SK-N-SH (cell line): ENCODE measurements around the gene EFCC1. TPM values are rescaled to one million over a fixed set of nuclear protein-coding genes. Genes with fewer than 3 reads are reported as not detected.

Source experiments
- CTCF ChIA-PET: fragments of 300-600, 350-600 bp; formaldehyde crosslinking; extraction: SDS; loops from one replicate; lab custom pipeline; 2021; lab: Yijun Ruan, JAX
- POLR2A ChIA-PET: fragments of 350-600 bp; sonication (Branson Sonifier 250); formaldehyde crosslinking; extraction: SDS; loops from one replicate; lab custom pipeline; 2020; ENCODE audit warnings: antibody characterized with exemption, inconsistent platforms; lab: Yijun Ruan, JAX
- DNase-seq: peaks from one replicate; pipeline ENCODE4 v3.0.0; 2012
- H2AFZ ChIP-seq: fragments of 200-600 bp; sonication (generic); 2 replicates; pipeline ENCODE4 v1.8.1; 2016; ENCODE audit warnings: antibody characterized with exemption, mild to moderate bottlenecking, low read depth
- H3F3A ChIP-seq: fragments of 200-600 bp; sonication (generic); replicated peaks from 2 replicates; pipeline ENCODE3; 2016; ENCODE audit warnings: antibody characterized with exemption, mild to moderate bottlenecking; ENCODE audit not compliant: insufficient read depth
- H3K27ac ChIP-seq, 2 experiments: fragments of 200-500 bp in 1 of 2; fragments of 200-600 bp in 1 of 2; sonication (Bioruptor generic) in 1 of 2; sonication (generic), shearing (Covaris generic) in 1 of 2; 2 replicates each; pipeline versions ENCODE4 v1.5.1 to v1.6.1; 2014 to 2016; ENCODE audit warnings: low read depth in 2 of 2, inconsistent platforms in 1 of 2, low read length in 1 of 2, mild to moderate bottlenecking in 1 of 2, mixed read lengths in 1 of 2
- H3K27me3 ChIP-seq: fragments of 200-600 bp; sonication (generic), shearing (Covaris generic); 2 replicates; pipeline ENCODE4 v1.6.1; 2016; ENCODE audit warnings: mixed run types; ENCODE audit not compliant: insufficient read depth
- H3K36me3 ChIP-seq, 2 experiments: fragments of 200-500 bp in 1 of 2; fragments of 200-600 bp in 1 of 2; sonication (Bioruptor generic) in 1 of 2; sonication (generic) in 1 of 2; replicated peaks in 1 of 2; 2 replicates each; pipeline versions ENCODE3 to v1.5.1; 2014 to 2016; ENCODE audit warnings: low read length in 1 of 2, mild to moderate bottlenecking in 1 of 2; ENCODE audit not compliant: insufficient read depth in 2 of 2, control insufficient read depth in 1 of 2
- H3K4me1 ChIP-seq, 2 experiments: fragments of 200-500 bp in 1 of 2; fragments of 200-600 bp in 1 of 2; sonication (Bioruptor generic) in 1 of 2; sonication (generic), shearing (Covaris generic) in 1 of 2; 2 replicates each; pipeline versions ENCODE4 v1.5.1 to v1.6.1; 2014 to 2016; ENCODE audit warnings: low read depth in 1 of 2, low read length in 1 of 2, mixed run types in 1 of 2; ENCODE audit not compliant: insufficient read depth in 2 of 2, control insufficient read depth in 1 of 2
- H3K4me2 ChIP-seq: fragments of 200-600 bp; sonication (generic), shearing (Covaris generic); 2 replicates; pipeline ENCODE4 v1.6.1; 2017; ENCODE audit warnings: mixed run types
- H3K4me3 ChIP-seq, 2 experiments: fragments of 200-500 bp in 1 of 2; fragments of 200-600 bp in 1 of 2; sonication (Bioruptor generic) in 1 of 2; sonication (generic), shearing (Covaris generic) in 1 of 2; 2 replicates each; pipeline versions ENCODE4 v1.5.1 to v1.8.1; 2014 to 2016; ENCODE audit warnings: low read depth in 2 of 2, inconsistent platforms in 1 of 2, low read length in 1 of 2, mild to moderate bottlenecking in 1 of 2, mixed read lengths in 1 of 2, moderate library complexity in 1 of 2
- H3K79me2 ChIP-seq: fragments of 200-600 bp; sonication (generic); 2 replicates; pipeline ENCODE4 v1.8.1; 2017; ENCODE audit warnings: mild to moderate bottlenecking; ENCODE audit not compliant: insufficient read depth
- H3K9ac ChIP-seq: fragments of 200-600 bp; sonication (generic); 2 replicates; pipeline ENCODE4 v1.6.1; 2017; ENCODE audit warnings: mixed run types
- H3K9me2 ChIP-seq: fragments of 200-600 bp; sonication (generic); 2 replicates; pipeline ENCODE4 v1.6.1; 2017; ENCODE audit warnings: mixed run types
- H3K9me3 ChIP-seq: fragments of 200-600 bp; sonication (generic); 2 replicates; pipeline ENCODE4 v1.6.1; 2017; ENCODE audit warnings: mixed run types, mild to moderate bottlenecking, moderate library complexity
- H4K20me1 ChIP-seq: fragments of 200-600 bp; sonication (generic); 2 replicates; pipeline ENCODE4 v1.6.1; 2017; ENCODE audit warnings: mild to moderate bottlenecking, mixed run types; ENCODE audit not compliant: insufficient read depth
- EP300 ChIP-seq, 2 experiments: IDR thresholded peaks; 2 replicates each; pipeline versions ENCODE4 v1.4.0 to v1.6.1; 2012; ENCODE audit warnings: borderline replicate concordance in 1 of 2, low read depth in 1 of 2, low read length in 1 of 2
- FOXJ3 ChIP-seq: sonication (generic); formaldehyde crosslinking; IDR thresholded peaks from 2 replicates; pipeline ENCODE4 v1.5.1; 2020; ENCODE audit warnings: mild to moderate bottlenecking, missing genetic modification reagents
- GATA2 ChIP-seq: sonication (generic); formaldehyde crosslinking; IDR thresholded peaks from 2 replicates; pipeline ENCODE4 v1.5.0; 2020; ENCODE audit warnings: mild to moderate bottlenecking, missing genetic modification reagents
- MXI1 ChIP-seq: IDR thresholded peaks from 2 replicates; pipeline ENCODE4 v1.6.1; 2012; ENCODE audit warnings: mild to moderate bottlenecking, low read depth, low read length, improper control_type of control experiment
- POLR2AphosphoS5 ChIP-seq: IDR thresholded peaks from 2 replicates; pipeline ENCODE4 v1.6.1; 2012; ENCODE audit warnings: low read depth, low read length
- REST ChIP-seq: IDR thresholded peaks from 2 replicates; pipeline ENCODE4 v1.6.1; 2012; ENCODE audit warnings: mild to moderate bottlenecking, low read depth, low read length, moderate library complexity
- SIN3A ChIP-seq: IDR thresholded peaks from 2 replicates; pipeline ENCODE4 v1.6.1; 2012; ENCODE audit warnings: low read depth, mild to moderate bottlenecking, low read length, moderate library complexity, borderline replicate concordance
- TAF1 ChIP-seq: IDR thresholded peaks from 2 replicates; pipeline ENCODE4 v1.6.1; 2012; ENCODE audit warnings: low read depth, mild to moderate bottlenecking, low read length, moderate library complexity, borderline replicate concordance
- TEAD4 ChIP-seq: IDR thresholded peaks from 2 replicates; pipeline ENCODE4 v1.4.0; 2012; ENCODE audit warnings: mild to moderate bottlenecking, borderline replicate concordance; ENCODE audit not compliant: insufficient read depth
- whole genome bisulfite sequencing: methylation state at CpG from one replicate; pipeline ENCODE4 v1.1.6; 2017; ENCODE audit warnings: low lambda C conversion rate; 5-methylcytosine and 5-hydroxymethylcytosine counted together
- polyA plus RNA-seq, 3 experiments: library from polyadenylated mRNA; depleted of rRNA; stranded (reverse); fragments of >200 nt; gene quantifications; 2 replicates each; pipeline ENCODE4 v1.2.3, GENCODE V29; 2012

EFCC1 gene
- polyA plus RNA-seq, 1 of the 3 experiments (the other 2 are of a cell fraction) = not detected

- H3K4me2 ChIP-seq = no peak overlapping the region
- peaks cover 0 to 29% of the 10 kb centered on the region in 2 experiments; a peak in 1 of 4 replicates for H3K4me1 ChIP-seq
- H3K9ac ChIP-seq = no peak overlapping the region
- POLR2A ChIA-PET = no interaction called here
- H3K9me2 ChIP-seq = no peaks in the 10 kb centered on the region
- H3K27ac ChIP-seq = peak overlapping the region in 1 of 2 experiments; percentile 50; a peak in 1 of 4 replicates
- WGBS = 92% methylated on average over 12 of the region's 19 CpGs
- peaks cover 11% of the 10 kb centered on the region; the same call in 1 of the 2 replicates for H3K27me3 ChIP-seq
- no peak for DNase-seq
- CTCF ChIA-PET = interaction anchor here (1.0 to 2.9 kb wide), 3 partner anchors 8 to 185 kb away, joined by 4 to 22 read pairs (median 5); no protein-coding TSS in a partner anchor
- no peak overlapping the region for H3K4me3 ChIP-seq
- TF ChIP-seq POLR2AphosphoS5 (no peak), FOXJ3 (CRISPR knock-in tag) (no peak), TAF1 (no peak), MXI1 (no peak)
- TF ChIP-seq, all 33 proteins: peak for 0
- no peak overlapping the region for H2AFZ ChIP-seq
- no peaks in the 10 kb centered on the region for H3K36me3 ChIP-seq
- H3K79me2 ChIP-seq = no peaks in the 10 kb centered on the region
- no peaks in the 10 kb centered on the region for H4K20me1 ChIP-seq
- H3K9me3 ChIP-seq = no peaks in the 10 kb centered on the region
- H3F3A ChIP-seq = no peaks in the 10 kb centered on the region
These were observed 60.2 kb downstream of the EFCC1 start for GRCh38 chr3:129061023-129061887.

- WGBS = 65% methylated on average over 15 of the region's 32 CpGs
- ChIA-PET CTCF (interaction anchor here (0.8 to 2.9 kb wide), 4 partner anchors 9 to 184 kb away, joined by 3 to 22 read pairs (median 4); no protein-coding TSS in a partner anchor), POLR2A (no interaction called here)
- Histone ChIP-seq H2AFZ (no peak overlapping the region), H3K4me1 (peaks cover 0 to 29% of the 10 kb centered on the region in 2 experiments; a peak in 1 of 4 replicates), H3K4me3 (no peak overlapping the region), H3K9ac (no peak overlapping the region), H3K79me2 (no peaks in the 10 kb centered on the region), H3K27me3 (peaks cover 9% of the 10 kb centered on the region; the same call in 1 of the 2 replicates), H3F3A (no peaks in the 10 kb centered on the region), H4K20me1 (no peaks in the 10 kb centered on the region), H3K36me3 (no peaks in the 10 kb centered on the region), H3K4me2 (no peak overlapping the region), H3K9me3 (no peaks in the 10 kb centered on the region), H3K9me2 (no peaks in the 10 kb centered on the region), H3K27ac (peak overlapping the region in 1 of 2 experiments; percentile 50; a peak in 2 of 4 replicates)
- no peak for TF ChIP-seq GATA2 (CRISPR knock-in tag)
- TF ChIP-seq EP300 (IDR thresholded peaks at IDR 0.05; ENCODE audit: borderline replicate concordance in 1 of 2, low read depth in 1 of 2, low read length in 1 of 2) = peak in 1 of 2 experiments; percentile 28; a peak in 1 of 4 replicates
- no peak for TF ChIP-seq SIN3A
- no peak for TF ChIP-seq REST
- TF ChIP-seq TEAD4 = no peak
- peak; percentile 83 for DNase-seq
These were observed 61.1 kb downstream of the EFCC1 start for GRCh38 chr3:129061888-129062834.
